GM18508 (cell line): Measurements from ENCODE around the gene HHATL.

ENCODE experiments used
- ATAC-seq: cut with Tn5 transposase; IDR thresholded peaks from one replicate; pipeline ENCODE4 v1.9.1; 2021; ENCODE audit warnings: moderate number of reproducible peaks; ENCODE audit not compliant: insufficient read depth, unreplicated experiment

HHATL gene

DNA sequence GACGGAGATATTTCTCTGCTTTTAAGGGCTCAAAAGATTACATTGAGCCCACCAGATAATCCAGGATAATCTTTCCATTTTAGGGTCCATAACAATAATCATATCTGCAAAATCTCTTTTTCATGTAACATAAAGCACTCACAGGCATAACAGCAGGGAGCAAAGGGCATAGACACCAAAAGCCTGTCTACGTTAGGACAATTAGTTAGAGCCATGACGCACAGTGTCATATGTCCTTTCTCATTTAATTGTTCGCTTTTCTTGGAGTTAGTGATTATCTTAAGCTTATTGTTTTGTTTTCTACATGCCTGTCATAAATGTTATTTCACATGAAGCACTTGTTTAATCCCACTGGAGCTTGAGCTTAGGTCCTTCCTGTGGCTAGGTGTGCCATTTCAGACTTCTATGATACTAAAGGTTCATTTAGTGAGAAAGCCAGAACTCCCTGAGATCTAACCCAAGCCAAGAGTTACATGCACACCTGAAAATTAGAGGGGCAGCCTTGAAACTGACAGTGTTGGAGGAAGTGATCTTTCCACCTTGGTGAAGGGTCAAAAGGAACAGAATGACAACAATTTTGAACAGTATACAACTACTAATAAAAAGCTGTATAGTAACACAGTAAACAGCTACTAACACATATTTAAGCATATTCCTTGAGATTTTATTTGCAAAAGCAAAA is 11.7 kb upstream of the HHATL start:
- ATAC-seq = no peak

DNA sequence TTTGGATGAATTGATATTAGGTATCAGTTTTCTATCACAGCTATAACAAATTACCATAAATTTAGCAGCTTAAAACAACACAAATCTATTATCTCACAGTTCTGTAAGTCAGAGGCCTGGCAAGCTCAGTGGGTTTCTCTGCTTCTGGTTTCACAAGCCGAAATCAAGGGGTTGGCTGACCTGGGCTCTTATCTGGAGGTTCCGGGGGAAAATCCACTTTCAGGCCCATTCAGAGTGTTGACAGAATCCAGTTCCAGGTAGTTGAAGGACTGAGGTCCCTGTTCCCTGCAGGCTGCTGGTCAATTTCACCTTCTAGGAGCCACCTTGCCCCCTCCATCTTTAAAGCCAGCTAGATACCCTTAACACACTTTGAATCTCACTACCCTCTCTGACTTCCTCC is 11.1 kb upstream of the HHATL start:
- no peak for ATAC-seq

DNA sequence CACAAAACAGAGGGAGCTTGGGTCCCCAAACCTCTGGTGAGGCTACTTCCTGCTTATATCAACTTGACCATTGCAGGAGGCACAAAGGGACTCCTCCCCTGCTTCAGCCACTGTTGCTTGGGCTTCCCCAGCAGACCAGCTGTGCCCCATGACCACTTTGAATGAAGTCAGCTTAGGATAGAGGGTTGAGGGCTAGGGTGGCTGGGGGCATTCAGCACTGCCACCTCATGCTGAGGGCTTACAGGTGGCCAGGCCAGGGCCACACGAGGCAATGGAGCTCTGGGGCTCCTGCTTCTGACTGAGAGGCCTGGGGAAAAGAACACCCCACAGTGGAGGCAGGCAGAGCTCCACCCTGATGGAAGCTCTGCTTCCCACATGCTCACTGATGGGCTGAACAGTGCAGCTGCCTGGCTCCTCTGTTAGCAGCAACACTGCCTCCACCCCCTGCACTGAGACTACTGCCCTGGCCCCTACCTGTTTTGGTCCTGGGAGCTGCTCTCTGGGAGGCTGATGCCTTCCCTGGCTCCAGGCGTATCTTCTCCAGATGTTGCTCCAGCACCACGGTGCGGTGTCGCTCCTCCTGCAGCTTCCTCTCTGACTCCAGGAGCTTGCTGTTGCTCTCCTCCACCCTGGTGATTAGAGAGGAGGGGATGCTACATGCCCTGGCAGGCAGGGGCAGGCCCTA is 10.2 kb upstream of the HHATL start:
- ATAC-seq = no peak

DNA sequence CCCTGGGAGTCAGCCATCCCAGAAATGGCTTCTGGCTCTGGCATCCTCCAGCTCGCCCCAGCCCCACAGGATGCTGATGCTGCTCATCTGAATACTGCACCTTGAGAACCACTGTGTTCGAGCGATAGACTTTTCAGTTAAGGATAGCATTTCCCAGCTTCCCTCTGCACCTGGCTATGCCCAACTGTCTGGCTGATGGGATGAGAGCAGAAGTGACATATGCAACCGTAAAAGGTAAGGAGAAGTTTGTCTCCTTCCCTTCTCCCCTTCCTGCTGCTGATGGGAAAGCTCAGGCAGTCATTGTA is 9.7 kb upstream of the HHATL start:
- ATAC-seq = no peak

GRCh38 chr3:42711491-42712343 is 9.1 kb upstream of the HHATL start:
- no peak for ATAC-seq

DNA sequence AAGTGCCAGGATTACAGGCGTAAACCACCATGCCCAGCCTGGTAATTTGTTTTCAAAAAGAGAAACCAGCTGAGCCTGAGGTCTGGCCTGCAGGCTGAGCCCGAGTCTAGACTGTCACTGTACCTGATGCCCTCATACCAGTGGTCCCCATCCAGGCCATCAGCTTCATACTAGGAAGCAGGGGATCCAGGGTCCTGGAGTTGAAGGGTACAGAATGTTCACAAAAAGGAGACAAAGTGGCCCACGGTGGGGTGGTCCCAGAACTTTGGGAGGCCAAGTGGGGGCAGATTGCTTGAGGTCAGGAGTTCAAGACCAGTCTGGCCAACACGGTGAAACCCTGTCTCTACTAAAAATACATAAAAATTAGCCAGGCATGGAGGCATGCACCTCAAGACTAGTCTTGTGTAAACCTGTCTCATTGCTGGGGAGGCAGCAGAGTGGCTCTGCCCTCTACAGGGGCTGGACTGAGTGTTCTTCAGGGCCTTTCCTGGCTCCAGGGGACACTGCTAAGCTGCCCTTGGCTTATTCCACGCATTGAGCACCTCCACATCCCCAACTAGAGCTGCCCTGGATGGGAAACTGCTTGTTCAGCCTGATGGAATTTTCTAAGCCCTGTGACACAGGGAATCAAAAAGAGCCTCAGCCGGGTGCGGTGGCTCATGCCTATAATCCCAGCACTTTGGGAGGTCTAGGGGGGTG is 7.9 kb upstream of the HHATL start:
- no peak for ATAC-seq

- no peak for ATAC-seq
Observed at GRCh38 chr3:42709621-42710020, 7.0 kb upstream of the HHATL start.

GRCh38 chr3:42708611-42709151 is 6.1 kb upstream of the HHATL start:
- ATAC-seq = no peak

- no peak for ATAC-seq
Observed at GRCh38 chr3:42707620-42708355, 5.2 kb upstream of the HHATL start.

DNA sequence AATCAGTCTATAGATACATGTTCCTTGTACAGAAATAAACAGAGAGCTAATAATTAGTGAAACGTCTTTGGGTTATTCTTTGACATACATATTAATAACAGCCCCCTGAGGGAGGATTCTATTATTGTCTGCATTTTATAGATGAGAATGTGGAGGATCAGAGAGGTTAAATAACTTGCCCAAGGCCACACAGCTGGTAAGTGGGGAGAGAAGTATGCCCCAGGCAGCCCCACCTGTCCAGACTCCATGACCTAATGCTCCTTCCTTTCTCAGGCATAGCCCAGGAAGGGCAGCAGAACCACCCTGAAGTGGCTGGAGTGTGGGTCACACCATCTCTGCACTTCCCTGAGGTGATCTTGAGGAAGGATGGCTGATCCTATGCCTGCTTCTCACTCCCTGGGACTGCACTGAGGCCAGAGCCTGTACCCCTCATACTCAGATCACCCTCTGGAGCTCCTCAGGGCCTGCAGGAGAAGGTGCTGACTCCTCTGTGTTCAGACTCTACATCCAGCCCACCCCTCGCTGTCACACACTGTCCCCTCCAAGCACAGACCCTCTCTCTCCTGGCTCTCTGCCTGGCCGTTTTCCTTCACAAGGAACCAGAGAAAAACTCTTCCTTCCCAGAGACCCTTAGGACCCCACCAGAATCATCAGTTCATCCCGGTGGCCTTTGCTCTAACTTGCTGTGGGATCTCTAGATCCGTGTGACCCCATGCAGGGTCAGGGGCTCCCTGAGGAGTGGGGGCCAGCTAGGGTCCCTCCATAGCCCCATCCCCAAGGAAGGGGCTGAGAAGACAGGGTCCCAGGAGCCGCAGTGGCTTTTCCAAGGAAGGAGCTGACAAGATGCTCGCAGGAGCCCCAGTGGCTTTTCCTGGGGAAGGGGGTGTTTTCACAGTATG is 4.4 kb upstream of the HHATL start:
- no peak for ATAC-seq

GRCh38 chr3:42705962-42706585 is 3.5 kb upstream of the HHATL start:
- ATAC-seq = no peak

- no peak for ATAC-seq
Observed at GRCh38 chr3:42705058-42705767, 2.6 kb upstream of the HHATL start.

GRCh38 chr3:42704136-42704841 is 1.7 kb upstream of the HHATL start:
- ATAC-seq = no peak

DNA sequence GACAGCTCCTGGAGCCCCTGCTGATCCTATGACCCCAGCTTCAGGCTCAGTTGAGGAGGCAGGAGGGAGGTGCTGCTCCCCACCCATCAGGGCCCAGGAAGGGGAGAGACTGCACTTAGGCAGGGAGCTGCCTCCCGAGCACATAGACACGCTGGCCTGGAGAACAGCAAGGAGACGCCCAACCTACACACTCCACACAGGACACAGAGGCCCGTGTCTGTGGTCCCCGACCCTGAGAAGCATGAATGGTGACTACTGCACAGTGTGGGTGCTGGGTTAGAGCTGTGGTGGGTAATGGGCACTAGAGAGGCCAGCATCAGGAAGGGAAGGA is 1.1 kb upstream of the HHATL start:
- ATAC-seq = no peak

GRCh38 chr3:42702982-42703694 is 540 bp upstream of the HHATL start:
- ATAC-seq = no peak

DNA sequence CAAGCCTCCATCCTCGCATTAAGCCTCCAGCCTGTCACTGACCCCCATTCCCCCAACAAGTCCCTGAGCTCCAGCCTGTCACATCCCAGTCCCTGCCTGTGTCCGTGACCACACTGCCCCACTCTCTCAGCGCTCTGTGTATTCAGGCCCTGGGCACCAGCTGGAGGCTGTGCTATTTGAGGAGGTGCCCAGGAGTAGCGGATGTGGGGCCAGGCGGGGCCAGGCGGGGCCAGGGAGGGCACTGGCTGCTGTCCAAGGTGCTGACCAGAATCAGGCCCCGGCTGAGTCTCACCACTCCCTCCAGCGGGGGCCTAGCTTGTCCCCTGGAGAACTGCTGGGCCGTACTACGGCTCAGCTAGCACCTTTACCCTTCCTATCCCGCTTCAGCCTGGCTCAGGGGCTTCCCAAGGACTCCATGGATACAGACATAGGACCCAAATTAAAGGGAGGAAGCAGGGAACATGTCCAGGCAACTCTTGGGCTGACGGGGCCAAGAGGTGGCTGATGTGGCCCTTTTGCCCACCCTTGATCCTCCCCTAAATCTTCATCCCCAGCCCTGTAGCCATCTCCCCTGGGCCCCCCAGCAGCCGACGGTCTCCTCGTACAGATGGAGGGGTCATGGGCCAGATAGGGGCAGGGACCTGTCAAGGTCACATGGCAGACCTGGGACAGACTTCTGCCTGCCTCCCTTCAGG is 1.1 kb downstream of the HHATL start:
- no peak for ATAC-seq
